ENCODE measurements around the gene DDX18. TPM values are rescaled to one million over a fixed set of nuclear protein-coding genes. Genes with fewer than 3 reads are reported as not detected.

DDX18 gene
- polyA plus RNA-seq, 1 donor (not counting 4 experiments of a cell fraction or from before 2014, with no cell fraction given), result 73.4 TPM

DNA sequence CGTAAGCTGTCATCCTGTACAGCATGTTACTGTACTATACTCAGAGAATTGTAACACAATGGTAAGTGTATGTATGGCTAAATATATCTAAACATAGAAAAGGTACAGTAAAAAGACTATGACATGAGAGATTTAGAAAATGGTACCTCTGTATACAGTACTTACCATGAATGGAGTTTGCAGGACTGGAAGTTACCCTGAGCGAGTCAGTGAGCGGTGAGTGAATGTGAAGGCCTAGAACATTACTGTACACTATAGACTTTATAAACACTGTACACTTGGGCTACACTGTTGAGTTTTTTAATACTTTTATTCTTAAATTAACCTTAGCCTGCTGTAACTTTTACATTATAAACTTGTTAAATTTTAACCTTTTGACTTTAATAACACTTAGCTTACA is 1.5 kb downstream of the DDX18 start:
- H3K27me3 ChIP-seq (ENCODE audit: control insufficient read depth, extremely low read depth, insufficient read depth, low read length), result no peaks in the 10 kb centered on the region
- TF ChIP-seq, protein P1, sequence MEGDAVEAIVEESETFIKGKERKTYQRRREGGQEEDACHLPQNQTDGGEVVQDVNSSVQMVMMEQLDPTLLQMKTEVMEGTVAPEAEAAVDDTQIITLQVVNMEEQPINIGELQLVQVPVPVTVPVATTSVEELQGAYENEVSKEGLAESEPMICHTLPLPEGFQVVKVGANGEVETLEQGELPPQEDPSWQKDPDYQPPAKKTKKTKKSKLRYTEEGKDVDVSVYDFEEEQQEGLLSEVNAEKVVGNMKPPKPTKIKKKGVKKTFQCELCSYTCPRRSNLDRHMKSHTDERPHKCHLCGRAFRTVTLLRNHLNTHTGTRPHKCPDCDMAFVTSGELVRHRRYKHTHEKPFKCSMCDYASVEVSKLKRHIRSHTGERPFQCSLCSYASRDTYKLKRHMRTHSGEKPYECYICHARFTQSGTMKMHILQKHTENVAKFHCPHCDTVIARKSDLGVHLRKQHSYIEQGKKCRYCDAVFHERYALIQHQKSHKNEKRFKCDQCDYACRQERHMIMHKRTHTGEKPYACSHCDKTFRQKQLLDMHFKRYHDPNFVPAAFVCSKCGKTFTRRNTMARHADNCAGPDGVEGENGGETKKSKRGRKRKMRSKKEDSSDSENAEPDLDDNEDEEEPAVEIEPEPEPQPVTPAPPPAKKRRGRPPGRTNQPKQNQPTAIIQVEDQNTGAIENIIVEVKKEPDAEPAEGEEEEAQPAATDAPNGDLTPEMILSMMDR (optimal IDR thresholded peaks at IDR 0.05 in 1 of 3, IDR thresholded peaks at IDR 0.05 in 1 of 3, conservative IDR thresholded peaks at IDR 0.05 in 1 of 3; ENCODE audit: extremely low read depth in 1 of 3, insufficient read depth in 2 of 3, low read length in 3 of 3), result no peak
- peaks cover 6% of the 10 kb centered on the region for H3K4me1 ChIP-seq (ENCODE audit: control insufficient read depth, extremely low read depth, insufficient read depth, low read length)
- H3K4me3 ChIP-seq (ENCODE audit: control insufficient read depth in 2 of 3, extremely low read depth in 1 of 3, insufficient read depth in 2 of 3, low read depth in 1 of 3, low read length in 3 of 3), result peak overlapping the region in 2 of 3 experiments; percentile 67 to 88
- no peaks in the 10 kb centered on the region for H3K9me3 ChIP-seq (ENCODE audit: control insufficient read depth, low read depth, low read length)
- H3K79me2 ChIP-seq (ENCODE audit: control insufficient read depth, insufficient read depth, low read length), result peaks cover 37% of the 10 kb centered on the region
- FAIRE-seq, result no peak
- no peak overlapping the region for H3K9ac ChIP-seq (ENCODE audit: control insufficient read depth, extremely low read depth, insufficient read depth, low read length)
- DNase-seq (ENCODE audit: low read depth, low spot score), result no peak
- H3K36me3 ChIP-seq (ENCODE audit: control insufficient read depth in 2 of 2, extremely low read depth in 1 of 2, insufficient read depth in 2 of 2, low read length in 2 of 2), result peaks cover 11 to 18% of the 10 kb centered on the region in 2 experiments
- peak overlapping the region; percentile 29 for H3K4me2 ChIP-seq (ENCODE audit: control insufficient read depth, extremely low read depth, insufficient read depth, low read depth, low read length)
- no peaks in the 10 kb centered on the region for H3K9me1 ChIP-seq (ENCODE audit: control insufficient read depth, extremely low read depth, insufficient read depth, low read length)
- H2AFZ ChIP-seq (ENCODE audit: control insufficient read depth, low read length), result no peak overlapping the region
- peaks cover 4% of the 10 kb centered on the region for H4K20me1 ChIP-seq (ENCODE audit: control insufficient read depth, extremely low read depth, insufficient read depth, low read length)
- peak overlapping the region; percentile 89 for H3K27ac ChIP-seq (ENCODE audit: control insufficient read depth, insufficient read depth, low read length)
- dilution Hi-C loops (cut with MboI; ENCODE audit: extremely low pct_ligation_motif_present, low sequenced_read_pairs), result no loop called here

- H3K4me2 ChIP-seq (ENCODE audit: control insufficient read depth, extremely low read depth, insufficient read depth, low read depth, low read length), result no peak overlapping the region
- peaks cover 4% of the 10 kb centered on the region for H4K20me1 ChIP-seq (ENCODE audit: control insufficient read depth, extremely low read depth, insufficient read depth, low read length)
- H3K79me2 ChIP-seq (ENCODE audit: control insufficient read depth, insufficient read depth, low read length), result peaks cover 37% of the 10 kb centered on the region
- no peak for FAIRE-seq
- dilution Hi-C loops (cut with MboI; ENCODE audit: extremely low pct_ligation_motif_present, low sequenced_read_pairs), result no loop called here
- peaks cover 23 to 32% of the 10 kb centered on the region in 2 experiments for H3K36me3 ChIP-seq (ENCODE audit: control insufficient read depth in 2 of 2, extremely low read depth in 1 of 2, insufficient read depth in 2 of 2, low read length in 2 of 2)
- no peaks in the 10 kb centered on the region for H3K9me3 ChIP-seq (ENCODE audit: control insufficient read depth, low read depth, low read length)
- H3K4me1 ChIP-seq (ENCODE audit: control insufficient read depth, extremely low read depth, insufficient read depth, low read length), result peaks cover 6% of the 10 kb centered on the region
- H3K27me3 ChIP-seq (ENCODE audit: control insufficient read depth, extremely low read depth, insufficient read depth, low read length), result no peaks in the 10 kb centered on the region
- no peak overlapping the region for H3K27ac ChIP-seq (ENCODE audit: control insufficient read depth, insufficient read depth, low read length)
- H3K4me3 ChIP-seq (ENCODE audit: control insufficient read depth in 2 of 3, extremely low read depth in 1 of 3, insufficient read depth in 2 of 3, low read depth in 1 of 3, low read length in 3 of 3), result no peak overlapping the region
- H2AFZ ChIP-seq (ENCODE audit: control insufficient read depth, low read length), result no peak overlapping the region
- DNase-seq (ENCODE audit: low read depth, low spot score), result no peak
- TF ChIP-seq EZH2 (IDR thresholded peaks at IDR 0.05; ENCODE audit: low read length), result no peak
- TF ChIP-seq, protein P1 (optimal IDR thresholded peaks at IDR 0.05 in 1 of 3, IDR thresholded peaks at IDR 0.05 in 1 of 3, conservative IDR thresholded peaks at IDR 0.05 in 1 of 3; ENCODE audit: extremely low read depth in 1 of 3, insufficient read depth in 2 of 3, low read length in 3 of 3), result no peak
- H3K9ac ChIP-seq (ENCODE audit: control insufficient read depth, extremely low read depth, insufficient read depth, low read length), result no peak overlapping the region
- H3K9me1 ChIP-seq (ENCODE audit: control insufficient read depth, extremely low read depth, insufficient read depth, low read length), result no peaks in the 10 kb centered on the region
Measured at GRCh38 chr2:117818921-117819320, 4.4 kb downstream of the DDX18 start.

Measured in keratinocyte (primary cell).